ENCODE results near the gene PDLIM5.
"Not testable (repeated sequence)": the region's sequence is repeated elsewhere in the genome, so short reads cannot be mapped to it uniquely, and the experiment has no call there.

Gene PDLIM5

DNA sequence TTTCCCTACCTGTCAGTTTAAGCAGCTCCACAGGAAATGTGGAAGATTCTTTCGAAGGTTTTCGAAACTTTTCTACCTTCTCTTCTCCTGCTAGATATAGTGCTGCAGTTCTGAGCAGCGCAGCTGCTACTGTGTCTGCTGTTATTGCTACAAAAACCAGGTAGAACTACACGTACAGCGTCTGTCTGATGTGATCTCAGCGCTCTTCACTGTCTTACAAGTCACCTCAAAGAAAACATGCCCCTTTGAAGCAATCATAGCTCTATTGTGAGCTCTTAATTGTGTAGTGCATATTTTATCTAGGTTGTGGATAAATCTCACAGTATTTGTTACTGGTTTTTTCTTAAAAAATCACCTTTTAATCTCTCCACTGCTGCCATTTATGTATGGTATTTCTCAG lies 158.4 kb downstream of the PDLIM5 start:
- no peak overlapping the region for H3K4me3 ChIP-seq (ENCODE audit: low read length)
- H3K4me1 ChIP-seq (ENCODE audit: control insufficient read depth, insufficient read depth, low read length): peaks cover 8% of the 10 kb centered on the region
- H3K36me3 ChIP-seq (ENCODE audit: control insufficient read depth, insufficient read depth, low read length, severe bottlenecking): peaks cover 9% of the 10 kb centered on the region
- DNase-seq (ENCODE audit: low read depth): no peak
- H3K27me3 ChIP-seq (replicated peaks; ENCODE audit: control insufficient read depth, insufficient read depth, low read length): no peaks in the 10 kb centered on the region
- no peaks in the 10 kb centered on the region for H3K9me3 ChIP-seq (ENCODE audit: control insufficient read depth, low read length)
- H3K9ac ChIP-seq (ENCODE audit: low read length): no peak overlapping the region

- Histone ChIP-seq H3K9me3 (ENCODE audit: control insufficient read depth, low read length) (no peaks in the 10 kb centered on the region), H3K4me3 (ENCODE audit: low read length) (no peak overlapping the region), H3K4me1 (ENCODE audit: control insufficient read depth, insufficient read depth, low read length) (peaks cover 2% of the 10 kb centered on the region), H3K27me3 (replicated peaks; ENCODE audit: control insufficient read depth, insufficient read depth, low read length) (no peaks in the 10 kb centered on the region), H3K36me3 (ENCODE audit: control insufficient read depth, insufficient read depth, low read length, severe bottlenecking) (peaks cover 15% of the 10 kb centered on the region), H3K9ac (ENCODE audit: low read length) (no peak overlapping the region)
- no peak for DNase-seq (ENCODE audit: low read depth)
These were observed 161.5 kb downstream of the PDLIM5 start for GRCh38 chr4:94613248-94613647.

- no peaks in the 10 kb centered on the region for H3K27me3 ChIP-seq (replicated peaks; ENCODE audit: control insufficient read depth, insufficient read depth, low read length)
- H3K36me3 ChIP-seq (ENCODE audit: control insufficient read depth, insufficient read depth, low read length, severe bottlenecking): peaks cover 24% of the 10 kb centered on the region
- no peaks in the 10 kb centered on the region for H3K9me3 ChIP-seq (ENCODE audit: control insufficient read depth, low read length)
- H3K9ac ChIP-seq (ENCODE audit: low read length): no peak overlapping the region
- no peak for DNase-seq (ENCODE audit: low read depth)
- H3K4me3 ChIP-seq (ENCODE audit: low read length): no peak overlapping the region
- H3K4me1 ChIP-seq (ENCODE audit: control insufficient read depth, insufficient read depth, low read length): peaks cover 2% of the 10 kb centered on the region
These were observed 163.7 kb downstream of the PDLIM5 start for GRCh38 chr4:94615451-94615850.

DNA sequence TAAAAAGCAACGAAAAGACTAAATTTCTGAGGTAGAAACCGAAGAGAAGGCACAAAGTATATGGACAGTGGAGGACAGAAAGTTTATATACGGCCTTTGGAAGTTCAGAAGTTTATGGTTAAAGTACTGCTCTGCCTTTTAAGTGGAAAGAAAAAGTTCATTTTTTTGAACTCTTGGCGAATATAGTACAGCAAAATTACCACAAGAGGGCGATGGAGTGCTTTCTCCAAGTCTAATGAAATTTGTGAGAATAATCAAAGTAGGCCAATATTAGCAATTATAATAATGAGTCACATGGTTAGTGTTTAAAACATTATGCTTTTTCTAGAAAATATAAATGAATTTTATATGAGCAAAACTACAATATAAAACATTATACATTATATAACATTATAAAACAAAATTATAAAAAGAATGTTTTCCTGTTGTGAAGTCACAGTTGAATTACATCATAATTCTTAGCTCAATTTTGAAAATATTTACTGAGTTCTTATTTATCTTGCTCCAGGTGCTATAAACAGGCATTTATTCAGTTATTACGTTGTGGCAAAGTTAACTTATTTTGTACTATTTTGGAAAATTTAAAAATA lies 169.8 kb downstream of the PDLIM5 start:
- Histone ChIP-seq H3K9ac (ENCODE audit: low read length) (peak overlapping the region; percentile 53), H3K27me3 (replicated peaks; ENCODE audit: control insufficient read depth, insufficient read depth, low read length) (no peaks in the 10 kb centered on the region), H3K36me3 (ENCODE audit: control insufficient read depth, insufficient read depth, low read length, severe bottlenecking) (peaks cover 43% of the 10 kb centered on the region), H3K4me1 (ENCODE audit: control insufficient read depth, insufficient read depth, low read length) (no peaks in the 10 kb centered on the region), H3K9me3 (ENCODE audit: control insufficient read depth, low read length) (no peaks in the 10 kb centered on the region), H3K4me3 (ENCODE audit: low read length) (no peak overlapping the region)
- peak; percentile 84 for DNase-seq (ENCODE audit: low read depth)

DNA sequence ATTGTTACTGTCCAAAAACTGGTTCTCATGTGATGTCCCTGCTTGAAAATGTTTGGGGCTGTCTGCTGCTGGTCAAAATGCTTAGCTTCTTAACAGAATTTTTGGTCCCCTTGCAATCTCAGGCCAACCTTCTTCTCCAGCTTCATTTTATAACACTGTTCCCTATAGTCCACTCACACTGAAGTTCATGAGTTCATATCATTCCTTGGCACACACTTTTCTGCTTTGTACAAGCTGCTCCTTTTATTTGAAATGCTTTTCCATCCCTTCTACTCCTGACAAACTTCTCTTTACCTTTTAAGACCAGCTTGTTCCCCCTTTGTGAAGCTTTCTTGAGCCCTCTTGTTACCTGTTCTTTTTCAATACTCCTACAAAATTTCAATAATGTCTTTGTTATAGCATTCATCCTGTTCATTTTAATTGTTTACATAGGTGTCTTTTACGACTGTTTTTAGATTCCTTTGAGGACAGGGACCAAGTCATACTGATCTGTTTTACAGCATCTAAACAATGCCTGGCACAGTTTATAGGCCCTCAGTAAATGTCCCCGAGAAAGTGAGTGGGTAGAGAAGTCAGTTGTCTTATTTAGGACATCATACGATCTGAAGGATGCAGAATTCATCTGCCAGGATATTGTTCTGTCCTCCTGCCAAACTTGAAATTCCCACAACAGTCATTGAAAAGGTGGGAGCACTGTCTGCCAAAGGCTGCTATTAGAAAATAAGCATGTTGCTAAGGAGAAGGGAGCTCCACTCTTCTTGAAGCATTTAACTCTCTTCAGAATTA lies 171.6 kb downstream of the PDLIM5 start:
- H3K36me3 ChIP-seq (ENCODE audit: control insufficient read depth, insufficient read depth, low read length, severe bottlenecking): peaks cover 36% of the 10 kb centered on the region
- H3K4me1 ChIP-seq (ENCODE audit: control insufficient read depth, insufficient read depth, low read length): no peaks in the 10 kb centered on the region
- no peak overlapping the region for H3K9ac ChIP-seq (ENCODE audit: low read length)
- no peak overlapping the region for H3K4me3 ChIP-seq (ENCODE audit: low read length)
- no peaks in the 10 kb centered on the region for H3K27me3 ChIP-seq (replicated peaks; ENCODE audit: control insufficient read depth, insufficient read depth, low read length)
- no peaks in the 10 kb centered on the region for H3K9me3 ChIP-seq (ENCODE audit: control insufficient read depth, low read length)
- DNase-seq (ENCODE audit: low read depth): no peak

- peaks cover 7% of the 10 kb centered on the region for H3K4me1 ChIP-seq (ENCODE audit: control insufficient read depth, insufficient read depth, low read length)
- no peaks in the 10 kb centered on the region for H3K27me3 ChIP-seq (replicated peaks; ENCODE audit: control insufficient read depth, insufficient read depth, low read length)
- H3K36me3 ChIP-seq (ENCODE audit: control insufficient read depth, insufficient read depth, low read length, severe bottlenecking): peaks cover 19% of the 10 kb centered on the region
- no peak overlapping the region for H3K9ac ChIP-seq (ENCODE audit: low read length)
- no peak overlapping the region for H3K4me3 ChIP-seq (ENCODE audit: low read length)
- DNase-seq (ENCODE audit: low read depth): no peak
- H3K9me3 ChIP-seq (ENCODE audit: control insufficient read depth, low read length): no peaks in the 10 kb centered on the region
These were observed 175.2 kb downstream of the PDLIM5 start for GRCh38 chr4:94626942-94627341.

DNA sequence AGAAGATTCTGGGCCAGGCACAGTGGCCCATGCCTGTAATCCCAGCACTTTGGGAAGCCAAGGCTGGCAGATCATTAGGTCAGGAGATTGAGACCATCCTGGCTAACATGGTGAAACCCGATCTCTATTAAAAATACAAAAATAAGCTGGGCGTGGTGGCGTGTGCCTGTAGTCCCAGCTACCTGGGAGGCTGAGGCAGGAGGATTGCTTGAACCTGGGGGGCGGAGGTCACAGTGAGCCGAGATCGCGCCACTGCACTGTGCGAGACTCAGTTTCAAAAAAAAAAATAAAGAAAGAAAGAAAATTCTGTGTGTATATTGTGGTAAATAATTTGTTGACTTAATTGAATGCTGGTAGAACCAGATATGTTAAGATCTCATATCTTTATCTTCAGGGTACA lies 177.3 kb downstream of the PDLIM5 start:
- DNase-seq (ENCODE audit: low read depth): not testable (repeated sequence)

DNA sequence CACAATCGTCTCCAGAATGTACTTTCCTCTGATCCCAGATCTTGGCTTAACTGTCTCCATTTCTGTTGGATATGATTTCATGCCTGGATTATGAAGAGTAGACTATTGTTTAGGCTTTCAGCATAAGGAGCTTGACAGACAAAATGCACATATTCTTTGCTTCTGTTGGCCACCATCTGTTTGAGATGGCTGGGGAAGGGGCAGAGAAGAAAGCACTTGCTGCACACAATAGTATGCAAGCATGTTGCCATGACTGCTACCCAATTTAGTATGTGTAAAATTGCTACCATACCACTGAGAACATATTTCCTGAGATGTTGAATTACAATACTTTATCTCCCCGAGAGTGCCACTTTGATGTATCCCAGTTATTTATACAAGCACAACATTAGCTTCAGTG lies 178.1 kb downstream of the PDLIM5 start:
- H3K27me3 ChIP-seq (replicated peaks; ENCODE audit: control insufficient read depth, insufficient read depth, low read length): no peaks in the 10 kb centered on the region
- H3K9ac ChIP-seq (ENCODE audit: low read length): no peak overlapping the region
- no peak overlapping the region for H3K4me3 ChIP-seq (ENCODE audit: low read length)
- peak; percentile 46 for DNase-seq (ENCODE audit: low read depth)
- no peaks in the 10 kb centered on the region for H3K9me3 ChIP-seq (ENCODE audit: control insufficient read depth, low read length)
- peaks cover 20% of the 10 kb centered on the region for H3K4me1 ChIP-seq (ENCODE audit: control insufficient read depth, insufficient read depth, low read length)
- peaks cover 12% of the 10 kb centered on the region for H3K36me3 ChIP-seq (ENCODE audit: control insufficient read depth, insufficient read depth, low read length, severe bottlenecking)

More for the DNA sequence above, 177.3 kb downstream of the PDLIM5 start:
- not testable (repeated sequence) for H3K9ac ChIP-seq (ENCODE audit: low read length); H3K9me3 ChIP-seq (ENCODE audit: control insufficient read depth, low read length); H3K4me3 ChIP-seq (ENCODE audit: low read length); H3K27me3 ChIP-seq (replicated peaks; ENCODE audit: control insufficient read depth, insufficient read depth, low read length)
- Histone ChIP-seq H3K4me1 (ENCODE audit: control insufficient read depth, insufficient read depth, low read length) (peaks cover 13% of the 10 kb centered on the region), H3K36me3 (ENCODE audit: control insufficient read depth, insufficient read depth, low read length, severe bottlenecking) (peaks cover 15% of the 10 kb centered on the region)

DNA sequence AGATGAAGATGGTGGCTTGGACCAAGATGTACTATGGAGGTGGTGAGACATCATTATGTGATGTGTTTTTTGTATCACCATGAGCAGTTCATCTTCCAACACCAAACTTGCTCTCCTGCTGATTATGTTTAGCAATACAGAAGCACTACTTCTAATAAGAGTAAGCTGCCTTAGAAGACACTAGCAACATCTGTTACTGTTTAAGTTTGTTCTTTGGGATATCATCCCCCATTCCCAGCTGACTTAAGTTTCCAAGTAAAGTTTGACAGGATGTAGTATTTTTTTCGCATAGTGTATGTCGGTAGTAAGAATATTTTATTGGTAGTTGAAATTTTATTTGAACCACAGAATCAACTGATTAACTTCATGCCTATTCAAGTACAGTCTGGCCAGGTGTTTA lies 182.5 kb downstream of the PDLIM5 start:
- H3K9me3 ChIP-seq (ENCODE audit: control insufficient read depth, low read length): no peaks in the 10 kb centered on the region
- H3K4me1 ChIP-seq (ENCODE audit: control insufficient read depth, insufficient read depth, low read length): peaks cover 34% of the 10 kb centered on the region
- peaks cover 15% of the 10 kb centered on the region for H3K36me3 ChIP-seq (ENCODE audit: control insufficient read depth, insufficient read depth, low read length, severe bottlenecking)
- H3K27me3 ChIP-seq (replicated peaks; ENCODE audit: control insufficient read depth, insufficient read depth, low read length): no peaks in the 10 kb centered on the region
- no peak overlapping the region for H3K4me3 ChIP-seq (ENCODE audit: low read length)
- no peak for DNase-seq (ENCODE audit: low read depth)
- no peak overlapping the region for H3K9ac ChIP-seq (ENCODE audit: low read length)

DNA sequence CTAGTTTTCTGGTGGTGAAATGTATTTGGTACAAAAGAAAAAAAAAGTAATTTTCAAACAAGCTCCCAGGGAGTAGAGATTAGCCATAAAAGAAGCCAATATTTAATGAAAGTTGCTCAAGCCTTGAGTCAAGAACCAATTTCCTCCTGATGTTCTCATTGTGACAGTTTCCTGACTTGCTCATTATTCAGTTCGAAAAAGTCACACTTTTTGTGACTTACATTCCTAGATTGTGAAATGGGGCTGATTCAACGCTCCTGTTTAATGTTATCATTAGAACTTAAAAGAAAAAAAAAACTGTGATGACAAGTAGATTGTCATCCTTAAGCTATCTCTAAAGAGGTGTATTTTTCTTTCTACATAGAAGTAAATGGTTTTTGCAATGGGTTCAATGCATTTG lies 183.4 kb downstream of the PDLIM5 start:
- peaks cover 27% of the 10 kb centered on the region for H3K4me1 ChIP-seq (ENCODE audit: control insufficient read depth, insufficient read depth, low read length)
- no peak overlapping the region for H3K9ac ChIP-seq (ENCODE audit: low read length)
- H3K36me3 ChIP-seq (ENCODE audit: control insufficient read depth, insufficient read depth, low read length, severe bottlenecking): peaks cover 23% of the 10 kb centered on the region
- peak; percentile 15 for DNase-seq (ENCODE audit: low read depth)
- no peaks in the 10 kb centered on the region for H3K9me3 ChIP-seq (ENCODE audit: control insufficient read depth, low read length)
- H3K27me3 ChIP-seq (replicated peaks; ENCODE audit: control insufficient read depth, insufficient read depth, low read length): no peaks in the 10 kb centered on the region
- no peak overlapping the region for H3K4me3 ChIP-seq (ENCODE audit: low read length)

DNA sequence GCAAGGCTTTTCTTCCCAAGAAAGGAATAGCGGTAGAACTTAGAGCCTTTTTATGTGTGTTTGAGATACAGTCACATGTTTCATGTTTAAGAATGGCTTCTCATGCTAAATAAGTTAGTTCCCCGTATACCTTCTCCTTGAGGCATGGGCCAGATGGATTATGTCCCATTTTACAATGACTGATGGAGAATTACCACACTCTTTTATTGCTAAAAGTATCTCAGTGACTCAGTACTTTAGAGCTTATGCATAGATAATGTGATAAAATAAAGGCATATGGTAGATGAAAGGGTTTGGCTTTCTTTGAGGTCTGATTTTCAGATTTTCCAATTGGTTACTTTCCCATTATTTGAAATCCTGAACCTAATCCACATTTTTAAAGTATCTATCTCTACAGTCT lies 184.3 kb downstream of the PDLIM5 start:
- peak; percentile 30 for DNase-seq (ENCODE audit: low read depth)
- Histone ChIP-seq H3K27me3 (replicated peaks; ENCODE audit: control insufficient read depth, insufficient read depth, low read length) (no peaks in the 10 kb centered on the region), H3K4me1 (ENCODE audit: control insufficient read depth, insufficient read depth, low read length) (peaks cover 27% of the 10 kb centered on the region), H3K9ac (ENCODE audit: low read length) (no peak overlapping the region), H3K36me3 (ENCODE audit: control insufficient read depth, insufficient read depth, low read length, severe bottlenecking) (peaks cover 31% of the 10 kb centered on the region), H3K4me3 (ENCODE audit: low read length) (no peak overlapping the region), H3K9me3 (ENCODE audit: control insufficient read depth, low read length) (no peaks in the 10 kb centered on the region)
